BLaER1 treated with 17β-estradiol and CSF1 and Interleukin-3, amounts not matched to agents 10 nM and 100 nM (cell line): ENCODE measurements around the gene ANGPTL8.

Experiments
- H3K27ac ChIP-seq, 11 experiments: shearing (Covaris generic); formaldehyde crosslinking; 2 replicates each; pipeline ENCODE4 v1.8.1; 2022
- H3K27me3 ChIP-seq, 11 experiments: shearing (Covaris generic); formaldehyde crosslinking; 2 replicates each; pipeline ENCODE4 v1.8.1; 2022
- H3K36me3 ChIP-seq, 11 experiments: shearing (Covaris generic); formaldehyde crosslinking; 2 replicates each; pipeline ENCODE4 v1.8.1; 2022
- H3K4me1 ChIP-seq, 10 experiments: shearing (Covaris generic); formaldehyde crosslinking; 2 replicates each; pipeline ENCODE4 v1.8.1; 2022
- H3K4me2 ChIP-seq, 11 experiments: shearing (Covaris generic); formaldehyde crosslinking; 2 replicates each; pipeline ENCODE4 v1.8.1; 2022
- H3K4me3 ChIP-seq, 10 experiments: shearing (Covaris generic); formaldehyde crosslinking; 2 replicates each; pipeline ENCODE4 v1.8.1; 2022
- H3K9ac ChIP-seq, 11 experiments: shearing (Covaris generic); formaldehyde crosslinking; 2 replicates each; pipeline ENCODE4 v1.8.1; 2022
- H3K9me3 ChIP-seq, 11 experiments: shearing (Covaris generic); formaldehyde crosslinking; replicated peaks in 1 of 11; 2 replicates each; pipeline ENCODE4 v1.8.1; 2022
- H4K20me1 ChIP-seq, 11 experiments: shearing (Covaris generic); formaldehyde crosslinking; 2 replicates each; pipeline ENCODE4 v1.8.1; 2022
- Cebpa-rat ChIP-seq, 11 experiments: shearing (Covaris generic); IDR thresholded peaks; 2 replicates each; pipeline ENCODE4 v1.8.1; 2022

ANGPTL8 gene, protein sequence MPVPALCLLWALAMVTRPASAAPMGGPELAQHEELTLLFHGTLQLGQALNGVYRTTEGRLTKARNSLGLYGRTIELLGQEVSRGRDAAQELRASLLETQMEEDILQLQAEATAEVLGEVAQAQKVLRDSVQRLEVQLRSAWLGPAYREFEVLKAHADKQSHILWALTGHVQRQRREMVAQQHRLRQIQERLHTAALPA

DNA sequence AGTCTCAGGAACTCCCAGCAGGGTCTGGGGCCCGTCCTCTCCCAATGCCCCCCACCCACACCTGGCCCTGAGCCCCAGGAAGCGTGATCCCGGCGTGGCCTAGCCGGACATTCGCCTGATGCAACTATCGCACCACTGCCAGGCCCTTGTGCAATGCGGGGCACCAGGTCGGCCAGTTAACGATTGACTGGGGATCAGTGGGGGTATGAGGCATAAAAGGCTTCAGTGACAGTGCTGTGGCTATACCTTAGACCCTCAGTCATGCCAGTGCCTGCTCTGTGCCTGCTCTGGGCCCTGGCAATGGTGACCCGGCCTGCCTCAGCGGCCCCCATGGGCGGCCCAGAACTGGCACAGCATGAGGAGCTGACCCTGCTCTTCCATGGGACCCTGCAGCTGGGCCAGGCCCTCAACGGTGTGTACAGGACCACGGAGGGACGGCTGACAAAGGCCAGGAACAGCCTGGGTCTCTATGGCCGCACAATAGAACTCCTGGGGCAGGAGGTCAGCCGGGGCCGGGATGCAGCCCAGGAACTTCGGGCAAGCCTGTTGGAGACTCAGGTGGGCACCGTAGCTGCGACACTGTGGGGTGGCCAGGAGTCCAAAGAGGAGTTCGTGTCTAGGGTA, at the start of gene ANGPTL8:
Gene ANGPTL8, plus strand, starts transcription at position 243 of the 624 bp plus-strand sequence. Its CDS starts 19 bp downstream, at position 262.
- Histone ChIP-seq H3K27ac (no peak within 1 kb of the TSS), H3K4me2 (no peak within 1 kb of the TSS), H3K4me3 (no peak within 1 kb of the TSS), H4K20me1 (peaks cover 0 to 11% (median 0%) of the 10 kb centered on the region in 11 experiments; a peak in 4 of 22 replicates), H3K27me3 (peaks cover 0 to 19% (median 0%) of the 10 kb centered on the region in 11 experiments; a peak in 7 of 22 replicates), H3K9me3 (peaks cover 8 to 20% (median 17%) of the 10 kb centered on the region in 11 experiments; a peak in 21 of 22 replicates), H3K4me1 (peaks cover 0 to 8% (median 0%) of the 10 kb centered on the region in 10 experiments; a peak in 2 of 20 replicates), H3K36me3 (no peaks in the 10 kb centered on the region; a peak in 1 of 22 replicates), H3K9ac (no peak within 1 kb of the TSS)
- no peak for TF ChIP-seq Cebpa-rat (IDR thresholded peaks at IDR 0.05)

DNA sequence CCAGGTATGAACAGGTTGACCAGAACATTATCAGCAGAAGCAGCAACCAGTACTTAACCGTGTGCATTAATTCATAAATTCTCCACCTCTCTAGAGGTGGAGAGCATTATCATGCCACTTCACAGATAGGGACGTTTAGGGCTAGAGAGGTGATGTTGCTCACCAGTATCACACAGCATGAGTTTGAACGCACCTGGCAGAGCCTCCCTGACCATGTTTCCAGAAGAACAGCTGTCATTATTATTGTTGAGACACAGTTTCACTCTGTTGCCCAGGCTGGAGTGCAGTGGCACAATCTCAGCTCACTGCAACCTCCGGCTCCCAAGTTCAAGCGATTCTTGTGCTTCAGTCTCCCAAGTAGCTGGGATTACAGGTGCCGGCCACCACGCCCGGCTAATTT, 48.9 kb upstream of the ANGPTL8 start:
- H3K27me3 ChIP-seq, result no peaks in the 10 kb centered on the region
- H3K36me3 ChIP-seq, result peaks cover 11 to 72% (median 45%) of the 10 kb centered on the region in 11 experiments; a peak in 21 of 22 replicates
- peak overlapping the region in 5 of 11 experiments; percentile 0 to 90 (median 88); a peak in 9 of 22 replicates for H3K27ac ChIP-seq
- H3K4me3 ChIP-seq, result no peak overlapping the region
- H4K20me1 ChIP-seq, result no peaks in the 10 kb centered on the region; a peak in 3 of 22 replicates
- peak overlapping the region; percentile 12 to 98 (median 94); a peak in 16 of 22 replicates for H3K4me2 ChIP-seq
- peaks cover 82 to 100% (median 97%) of the 10 kb centered on the region in 10 experiments for H3K4me1 ChIP-seq
- peak overlapping the region in 3 of 11 experiments; percentile 19 to 75 (median 44); a peak in 4 of 22 replicates for H3K9ac ChIP-seq
- H3K9me3 ChIP-seq, result peaks cover 0 to 8% (median 0%) of the 10 kb centered on the region in 11 experiments; a peak in 4 of 22 replicates
- no peak for TF ChIP-seq Cebpa-rat (IDR thresholded peaks at IDR 0.05)

DNA sequence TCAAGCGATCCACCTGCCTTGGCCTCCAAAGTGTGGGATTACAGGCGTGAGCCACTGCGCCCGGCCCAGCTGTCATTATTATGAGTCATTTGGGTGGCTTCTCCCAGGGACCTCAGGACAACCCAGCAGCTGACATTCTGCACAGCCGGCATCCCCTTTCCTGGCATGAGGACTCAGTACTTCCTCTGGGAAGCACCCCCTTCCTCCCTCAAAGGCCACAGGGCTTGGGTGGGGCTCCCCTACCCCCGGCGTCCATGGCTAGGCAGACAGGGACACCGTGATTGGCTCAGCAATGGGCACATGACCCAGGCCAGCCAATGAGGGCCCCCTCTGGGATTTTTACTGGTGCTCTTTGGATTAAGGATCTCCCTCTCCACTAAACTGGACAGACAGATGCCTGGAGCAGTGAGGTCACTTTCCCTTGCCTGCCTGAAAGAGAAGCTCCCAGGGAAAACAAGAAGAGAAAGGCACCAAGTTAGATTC, 48.1 kb upstream of the ANGPTL8 start:
- H3K4me2 ChIP-seq, result peak overlapping the region; percentile 64 to 98 (median 95)
- no peaks in the 10 kb centered on the region; a peak in 3 of 22 replicates for H4K20me1 ChIP-seq
- peaks cover 85 to 100% (median 98%) of the 10 kb centered on the region in 10 experiments for H3K4me1 ChIP-seq
- peaks cover 0 to 8% (median 0%) of the 10 kb centered on the region in 11 experiments; a peak in 4 of 22 replicates for H3K9me3 ChIP-seq
- peaks cover 11 to 64% (median 39%) of the 10 kb centered on the region in 11 experiments; a peak in 21 of 22 replicates for H3K36me3 ChIP-seq
- no peaks in the 10 kb centered on the region for H3K27me3 ChIP-seq
- peak overlapping the region in 8 of 11 experiments; percentile 12 to 85 (median 76); a peak in 12 of 22 replicates for H3K9ac ChIP-seq
- no peak for TF ChIP-seq Cebpa-rat (IDR thresholded peaks at IDR 0.05)
- H3K27ac ChIP-seq, result peak overlapping the region in 10 of 11 experiments; percentile 17 to 90 (median 86); a peak in 21 of 22 replicates
- H3K4me3 ChIP-seq, result peak overlapping the region in 7 of 10 experiments; percentile 6 to 78 (median 46); a peak in 9 of 20 replicates

DNA sequence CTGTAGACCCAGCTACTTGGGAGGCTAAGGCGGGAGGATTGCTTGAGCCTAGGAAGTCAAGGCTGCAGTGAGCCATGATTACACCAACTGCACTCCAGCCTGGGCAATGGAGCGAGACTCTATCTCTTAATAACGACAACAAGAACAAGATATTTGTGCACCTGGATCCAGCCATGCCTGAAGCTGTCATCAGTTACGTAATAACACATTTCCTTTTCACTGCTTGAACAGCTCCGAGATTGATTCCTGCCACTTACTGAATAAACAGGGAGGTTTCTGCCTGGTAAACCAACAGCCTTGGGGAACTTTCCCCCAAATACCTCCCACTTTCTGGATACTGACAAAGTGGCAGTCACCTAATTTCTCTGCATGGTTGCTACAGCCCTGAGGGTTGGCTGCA, 47.5 kb upstream of the ANGPTL8 start:
- Histone ChIP-seq H3K36me3 (peaks cover 11 to 57% (median 33%) of the 10 kb centered on the region in 11 experiments; a peak in 21 of 22 replicates), H4K20me1 (no peaks in the 10 kb centered on the region; a peak in 3 of 22 replicates), H3K27ac (peak overlapping the region in 10 of 11 experiments; percentile 17 to 90 (median 86); a peak in 20 of 22 replicates), H3K4me2 (peak overlapping the region; percentile 64 to 98 (median 95)), H3K9ac (peak overlapping the region in 8 of 11 experiments; percentile 12 to 85 (median 79); a peak in 12 of 22 replicates), H3K4me1 (peaks cover 86 to 100% (median 96%) of the 10 kb centered on the region in 10 experiments), H3K9me3 (peaks cover 0 to 8% (median 0%) of the 10 kb centered on the region in 11 experiments; a peak in 4 of 22 replicates), H3K27me3 (no peaks in the 10 kb centered on the region), H3K4me3 (peak overlapping the region in 6 of 10 experiments; percentile 6 to 78 (median 46); a peak in 11 of 20 replicates)
- TF ChIP-seq Cebpa-rat (IDR thresholded peaks at IDR 0.05), result peak in 6 of 11 experiments; percentile 19 to 94 (median 70); a peak in 8 of 22 replicates

DNA sequence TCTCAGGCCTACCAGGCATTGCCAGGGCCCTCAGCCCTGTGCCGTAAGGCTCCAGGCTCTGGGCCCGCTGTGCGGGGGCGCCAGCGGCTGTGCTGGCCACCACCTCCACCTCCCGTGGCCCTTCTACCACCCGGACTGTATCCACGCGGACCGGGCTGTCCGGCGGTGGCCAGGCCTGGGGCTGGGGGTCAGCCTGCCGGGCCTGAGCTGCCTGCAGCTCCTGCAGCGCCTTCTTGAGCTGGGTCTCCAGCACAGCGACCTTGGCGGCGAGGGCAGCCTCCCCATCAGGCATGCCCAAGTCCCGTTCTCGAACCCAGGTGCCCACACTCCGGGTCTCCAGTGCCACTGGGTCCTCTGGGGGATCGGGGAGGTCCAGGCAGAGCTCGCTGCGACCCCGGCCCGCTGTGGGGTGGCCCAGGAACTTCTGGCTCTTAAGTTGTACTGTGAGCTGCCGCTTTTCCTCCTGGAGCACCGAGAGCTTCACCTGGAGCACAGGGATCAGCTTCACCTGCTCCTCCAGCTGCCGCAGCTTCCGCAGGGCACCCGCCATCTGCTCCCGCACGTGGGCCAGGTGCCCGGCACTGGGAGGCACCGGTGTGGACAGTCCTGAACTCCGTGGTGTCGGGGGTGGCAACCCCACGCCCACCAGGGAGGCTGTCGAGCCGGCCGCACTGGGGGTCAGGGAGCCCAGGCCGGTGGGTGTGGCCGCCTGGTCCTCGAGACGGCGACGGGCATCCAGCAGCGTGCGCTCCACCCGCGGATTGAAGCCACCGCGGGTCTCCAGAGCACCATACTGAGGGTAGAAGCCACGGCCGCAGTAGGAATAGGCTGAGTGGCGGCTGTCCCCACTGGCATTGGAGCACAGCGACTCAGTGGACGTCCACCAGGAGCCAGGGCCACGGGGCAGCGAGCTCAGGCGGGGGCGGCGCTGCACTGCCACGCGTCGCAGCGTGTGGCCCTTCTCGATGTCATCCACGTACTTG, 46.2 kb upstream of the ANGPTL8 start:
- peak overlapping the region; percentile 92 to 99 (median 96) for H3K4me2 ChIP-seq
- no peaks in the 10 kb centered on the region; a peak in 3 of 22 replicates for H4K20me1 ChIP-seq
- H3K36me3 ChIP-seq, result peaks cover 11 to 47% (median 26%) of the 10 kb centered on the region in 11 experiments; a peak in 21 of 22 replicates

DNA sequence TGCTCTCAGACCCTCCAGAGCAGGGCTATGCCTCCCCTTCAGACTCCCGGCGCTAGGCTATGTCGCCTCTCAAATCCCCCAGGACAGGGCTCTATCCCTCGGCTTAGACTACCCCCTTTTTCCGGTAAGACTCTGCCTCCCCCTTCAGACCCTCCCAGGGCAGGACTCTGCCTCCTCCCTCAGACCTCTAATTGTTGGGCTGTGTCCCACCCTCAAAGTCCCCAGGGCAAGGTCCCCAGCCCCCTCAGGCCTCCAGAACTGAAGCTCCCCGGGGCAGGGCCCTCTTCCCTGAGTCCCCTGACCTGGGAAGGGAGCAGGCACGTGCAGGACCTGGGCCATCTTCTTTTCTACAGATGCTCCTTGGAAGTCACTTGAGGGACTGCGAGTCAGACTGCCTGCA, 45.2 kb upstream of the ANGPTL8 start:
- Histone ChIP-seq H3K27ac (peak overlapping the region in 10 of 11 experiments; percentile 71 to 90 (median 86); a peak in 20 of 22 replicates), H4K20me1 (no peaks in the 10 kb centered on the region; a peak in 3 of 22 replicates), H3K4me1 (peaks cover 77 to 93% (median 88%) of the 10 kb centered on the region in 10 experiments), H3K4me2 (peak overlapping the region; percentile 92 to 99 (median 96)), H3K9me3 (peaks cover 0 to 8% (median 0%) of the 10 kb centered on the region in 11 experiments; a peak in 4 of 22 replicates), H3K36me3 (peaks cover 11 to 37% (median 21%) of the 10 kb centered on the region in 11 experiments; a peak in 21 of 22 replicates), H3K9ac (peak overlapping the region; percentile 73 to 85 (median 79); a peak in 20 of 22 replicates), H3K27me3 (no peaks in the 10 kb centered on the region), H3K4me3 (peak overlapping the region in 8 of 10 experiments; percentile 9 to 78 (median 56); a peak in 15 of 20 replicates)
- TF ChIP-seq Cebpa-rat (IDR thresholded peaks at IDR 0.05), result no peak

More for the DNA sequence above, 46.2 kb upstream of the ANGPTL8 start:
- peaks cover 78 to 93% (median 88%) of the 10 kb centered on the region in 10 experiments for H3K4me1 ChIP-seq
- peaks cover 0 to 8% (median 0%) of the 10 kb centered on the region in 11 experiments; a peak in 4 of 22 replicates for H3K9me3 ChIP-seq
- peak overlapping the region in 6 of 10 experiments; percentile 28 to 78 (median 56); a peak in 8 of 20 replicates for H3K4me3 ChIP-seq
- no peaks in the 10 kb centered on the region for H3K27me3 ChIP-seq
- peak overlapping the region in 9 of 11 experiments; percentile 78 to 90 (median 87); a peak in 17 of 22 replicates for H3K27ac ChIP-seq
- H3K9ac ChIP-seq, result peak overlapping the region; percentile 73 to 85 (median 79); a peak in 19 of 22 replicates
- no peak for TF ChIP-seq Cebpa-rat (IDR thresholded peaks at IDR 0.05)
